Fibroblast of pulmonary artery (primary cell): ENCODE measurements around the gene NSFL1C.

Experiments used
- DNase-seq: peaks from one replicate; pipeline ENCODE4 v3.0.0-alpha.2; 2010; ENCODE audit warnings: low read depth
- H3K4me3 ChIP-seq: replicated peaks from 2 replicates; pipeline ENCODE4 v1.5.1; 2011; ENCODE audit warnings: low read depth, mild to moderate bottlenecking, control low read depth, low read length, moderate library complexity
- CTCF ChIP-seq: IDR thresholded peaks from 2 replicates; pipeline ENCODE4 v1.5.1; 2011; ENCODE audit warnings: mild to moderate bottlenecking, control low read depth, low read length, inconsistent platforms; ENCODE audit errors: missing control alignments

The NSFL1C gene

GRCh38 chr20:1468117-1468624 is 1.5 kb upstream of the NSFL1C start:
- H3K4me3 ChIP-seq, result no peak overlapping the region

GRCh38 chr20:1467355-1468116 is 887 bp upstream of the NSFL1C start:
- no peak overlapping the region for H3K4me3 ChIP-seq
- TF ChIP-seq CTCF, result no peak
- DNase-seq, result no peak

More at GRCh38 chr20:1468117-1468624, 1.5 kb upstream of the NSFL1C start:
- no peak for TF ChIP-seq CTCF
- DNase-seq, result no peak

GRCh38 chr20:1467082-1467354 is 369 bp upstream of the NSFL1C start:
- H3K4me3 ChIP-seq, result no peak overlapping the region
- no peak for TF ChIP-seq CTCF

GRCh38 chr20:1465470-1466210 is 1.0 kb downstream of the NSFL1C start:
- TF ChIP-seq CTCF, result no peak
- peak overlapping the region; percentile 84 for H3K4me3 ChIP-seq
- DNase-seq, result peak; percentile 13

More at GRCh38 chr20:1467082-1467354, 369 bp upstream of the NSFL1C start:
- no peak for DNase-seq

- TF ChIP-seq CTCF, result no peak
- DNase-seq, result no peak
- no peak overlapping the region for H3K4me3 ChIP-seq
Observed at GRCh38 chr20:1463971-1464570, 2.6 kb downstream of the NSFL1C start.

GRCh38 chr20:1462834-1463233 is 3.8 kb downstream of the NSFL1C start:
- no peak for DNase-seq

More at GRCh38 chr20:1462834-1463233, 3.8 kb downstream of the NSFL1C start:
- no peak for TF ChIP-seq CTCF
- H3K4me3 ChIP-seq, result no peak overlapping the region
